Ammon's horn (tissue), 1 donor: ENCODE measurements around the gene FSCN2.
"Not testable (repeated sequence)": the region's sequence is repeated elsewhere in the genome, so short reads cannot be mapped to it uniquely, and the experiment has no call there.

Experiments
- DNase-seq: peaks from one replicate; pipeline ENCODE4 v3.0.0-alpha.2; 2016; ENCODE audit warnings: low spot score

Gene FSCN2

GRCh38 chr17:81579821-81580321 is 51.7 kb downstream of the FSCN2 start:
- DNase-seq: no peak

- no peak for DNase-seq
These were observed 52.3 kb downstream of the FSCN2 start for GRCh38 chr17:81580481-81580880.

GRCh38 chr17:81581758-81582157 is 53.6 kb downstream of the FSCN2 start:
- DNase-seq: no peak

- DNase-seq: no peak
These were observed 54.2 kb downstream of the FSCN2 start for GRCh38 chr17:81582341-81582740.

- DNase-seq: no peak
These were observed 54.6 kb downstream of the FSCN2 start for GRCh38 chr17:81582749-81583148.

- no peak for DNase-seq
These were observed 55.6 kb downstream of the FSCN2 start for GRCh38 chr17:81583589-81584342.

GRCh38 chr17:81584771-81585170 is 56.6 kb downstream of the FSCN2 start:
- not testable (repeated sequence) for DNase-seq

- DNase-seq: no peak
These were observed 57.9 kb downstream of the FSCN2 start for GRCh38 chr17:81586096-81586495.
